ENCODE results near the gene GABRB3. TPM values are rescaled to one million over a fixed set of nuclear protein-coding genes. Genes with fewer than 3 reads are reported as not detected.

The GABRB3 gene
- total RNA-seq, 1 donor from 2014 or later = 47.9 TPM

GRCh38 chr15:26757141-26757540, 15.7 kb downstream of the GABRB3 start:
- TF ChIP-seq EZH2 (IDR thresholded peaks at IDR 0.05; ENCODE audit: insufficient read depth, low read length) (no peak), CTCF (IDR thresholded peaks at IDR 0.05; ENCODE audit: insufficient read depth, low read depth, low read length) (no peak)
- peaks cover 2% of the 10 kb centered on the region for H3K4me1 Mint-ChIP-seq (ENCODE audit: low read depth, unreplicated experiment)

GRCh38 chr15:26744894-26745293, 28.0 kb downstream of the GABRB3 start:
- Histone ChIP-seq H4K20me1 (ENCODE audit: insufficient read depth, low read length) (no peaks in the 10 kb centered on the region), H2AFZ (ENCODE audit: low read depth, low read length) (no peak overlapping the region), H3K4me2 (ENCODE audit: low read length) (no peak overlapping the region), H3K4me3 (ENCODE audit: insufficient read depth, low read depth, low read length) (no peak overlapping the region), H3K27me3 (ENCODE audit: insufficient read depth, low read length) (no peaks in the 10 kb centered on the region), H3K27ac (ENCODE audit: low read depth, low read length) (no peak overlapping the region), H3K9me3 (ENCODE audit: insufficient read depth, low read depth, low read length) (no peaks in the 10 kb centered on the region), H3K9ac (ENCODE audit: low read length) (no peak overlapping the region), H3K4me1 (ENCODE audit: insufficient read depth, low read length) (no peaks in the 10 kb centered on the region), H3K79me2 (ENCODE audit: insufficient read depth, low read length) (no peaks in the 10 kb centered on the region), H3K36me3 (ENCODE audit: insufficient read depth, low read length) (no peaks in the 10 kb centered on the region)
- no peak overlapping the region for H3K4me3 Mint-ChIP-seq (ENCODE audit: unreplicated experiment)
- no peaks in the 10 kb centered on the region for H3K9me3 Mint-ChIP-seq (ENCODE audit: unreplicated experiment)
- TF ChIP-seq CTCF (IDR thresholded peaks at IDR 0.05; ENCODE audit: insufficient read depth, low read depth, low read length) (no peak), EZH2 (IDR thresholded peaks at IDR 0.05; ENCODE audit: insufficient read depth, low read length) (no peak)
- no peaks in the 10 kb centered on the region for H3K4me1 Mint-ChIP-seq (ENCODE audit: low read depth, unreplicated experiment)
- FAIRE-seq (no peak), DNase-seq (ENCODE audit: low read depth) (no peak)
- no peaks in the 10 kb centered on the region for H3K27me3 Mint-ChIP-seq (ENCODE audit: low read depth, unreplicated experiment)
- no peak overlapping the region for H3K27ac Mint-ChIP-seq (ENCODE audit: unreplicated experiment)
- H3K36me3 Mint-ChIP-seq (ENCODE audit: low read depth, unreplicated experiment) = peaks cover 3% of the 10 kb centered on the region

More at GRCh38 chr15:26757141-26757540, 15.7 kb downstream of the GABRB3 start:
- Histone ChIP-seq H3K79me2 (ENCODE audit: insufficient read depth, low read length) (no peaks in the 10 kb centered on the region), H3K9me3 (ENCODE audit: insufficient read depth, low read depth, low read length) (no peaks in the 10 kb centered on the region), H3K4me2 (ENCODE audit: low read length) (no peak overlapping the region), H3K4me1 (ENCODE audit: insufficient read depth, low read length) (no peaks in the 10 kb centered on the region), H3K27me3 (ENCODE audit: insufficient read depth, low read length) (no peaks in the 10 kb centered on the region), H3K36me3 (ENCODE audit: insufficient read depth, low read length) (no peaks in the 10 kb centered on the region), H3K27ac (ENCODE audit: low read depth, low read length) (no peak overlapping the region), H2AFZ (ENCODE audit: low read depth, low read length) (no peak overlapping the region), H4K20me1 (ENCODE audit: insufficient read depth, low read length) (no peaks in the 10 kb centered on the region), H3K9ac (ENCODE audit: low read length) (no peak overlapping the region), H3K4me3 (ENCODE audit: insufficient read depth, low read depth, low read length) (no peak overlapping the region)
- DNase-seq (ENCODE audit: low read depth) = no peak
- H3K27ac Mint-ChIP-seq (ENCODE audit: unreplicated experiment) = no peak overlapping the region
- no peaks in the 10 kb centered on the region for H3K27me3 Mint-ChIP-seq (ENCODE audit: low read depth, unreplicated experiment)
- peaks cover 13% of the 10 kb centered on the region for H3K36me3 Mint-ChIP-seq (ENCODE audit: low read depth, unreplicated experiment)
- H3K4me3 Mint-ChIP-seq (ENCODE audit: unreplicated experiment) = no peak overlapping the region
- H3K9me3 Mint-ChIP-seq (ENCODE audit: unreplicated experiment) = no peaks in the 10 kb centered on the region
- no peak for FAIRE-seq

- H3K9me3 ChIP-seq (ENCODE audit: insufficient read depth, low read depth, low read length) = no peaks in the 10 kb centered on the region
- no peaks in the 10 kb centered on the region for H3K4me1 Mint-ChIP-seq (ENCODE audit: low read depth, unreplicated experiment)
- H3K27me3 Mint-ChIP-seq (ENCODE audit: low read depth, unreplicated experiment) = no peaks in the 10 kb centered on the region
- no peaks in the 10 kb centered on the region for H3K36me3 Mint-ChIP-seq (ENCODE audit: low read depth, unreplicated experiment)
- no peak overlapping the region for H2AFZ ChIP-seq (ENCODE audit: low read depth, low read length)
- no peak overlapping the region for H3K4me2 ChIP-seq (ENCODE audit: low read length)
- H3K27ac ChIP-seq (ENCODE audit: low read depth, low read length) = no peak overlapping the region
- H3K79me2 ChIP-seq (ENCODE audit: insufficient read depth, low read length) = no peaks in the 10 kb centered on the region
- H3K9me3 Mint-ChIP-seq (ENCODE audit: unreplicated experiment) = no peaks in the 10 kb centered on the region
- no peak overlapping the region for H3K9ac ChIP-seq (ENCODE audit: low read length)
- no peaks in the 10 kb centered on the region for H4K20me1 ChIP-seq (ENCODE audit: insufficient read depth, low read length)
- FAIRE-seq = no peak
- no peaks in the 10 kb centered on the region for H3K4me1 ChIP-seq (ENCODE audit: insufficient read depth, low read length)
- DNase-seq (ENCODE audit: low read depth) = no peak
- H3K27ac Mint-ChIP-seq (ENCODE audit: unreplicated experiment) = no peak overlapping the region
- TF ChIP-seq CTCF (IDR thresholded peaks at IDR 0.05; ENCODE audit: insufficient read depth, low read depth, low read length) (no peak), EZH2 (IDR thresholded peaks at IDR 0.05; ENCODE audit: insufficient read depth, low read length) (no peak)
- no peak overlapping the region for H3K4me3 ChIP-seq (ENCODE audit: insufficient read depth, low read depth, low read length)
- no peak overlapping the region for H3K4me3 Mint-ChIP-seq (ENCODE audit: unreplicated experiment)
- no peaks in the 10 kb centered on the region for H3K27me3 ChIP-seq (ENCODE audit: insufficient read depth, low read length)
- H3K36me3 ChIP-seq (ENCODE audit: insufficient read depth, low read length) = no peaks in the 10 kb centered on the region
Observed at GRCh38 chr15:26739791-26740190, 33.1 kb downstream of the GABRB3 start.

Data from astrocyte (in vitro differentiated cells and primary cell).